ENCODE results near the gene SUCO. TPM values are rescaled to one million over a fixed set of nuclear protein-coding genes. Genes with fewer than 3 reads are reported as not detected.
A peak's percentile ranks its signal among the peaks of the same experiment; 100 is the strongest.
"Not testable (repeated sequence)": the region's sequence is repeated elsewhere in the genome, so short reads cannot be mapped to it uniquely, and the experiment has no call there.

SUCO gene
- total and polyA plus RNA-seq, 2 donors: 27.2 to 30.5 TPM

DNA sequence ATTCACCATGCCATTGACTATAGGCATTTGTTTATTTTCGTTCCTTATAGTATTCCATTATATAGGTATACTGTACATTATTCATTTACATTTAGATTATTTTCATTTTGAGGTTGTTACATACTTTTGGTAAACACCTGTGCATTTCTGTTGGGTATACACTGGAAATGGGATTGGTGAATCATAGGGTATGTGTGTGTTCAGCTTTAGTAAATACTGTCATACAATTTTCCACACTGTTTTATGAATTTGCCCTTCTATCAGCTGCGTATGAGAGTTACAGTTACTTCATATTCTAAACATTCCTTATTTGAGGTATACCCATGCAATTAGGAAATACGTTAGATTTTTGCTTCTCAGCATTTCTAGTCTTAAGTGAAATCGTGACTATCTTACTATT is 70.9 kb downstream of the SUCO start:
- Histone ChIP-seq H3K27me3 (ENCODE audit: control insufficient read depth in 2 of 2, insufficient read depth in 1 of 2, low read length in 1 of 2) (no peaks in the 10 kb centered on the region), H3K27ac (ENCODE audit: low read depth in 1 of 2, low read length in 1 of 2) (no peak overlapping the region), H3K4me3 (ENCODE audit: low read length in 2 of 2) (no peak overlapping the region), H3K4me1 (ENCODE audit: control insufficient read depth in 2 of 2, insufficient read depth in 2 of 2, low read length in 2 of 2) (no peaks in the 10 kb centered on the region), H3K36me3 (ENCODE audit: control insufficient read depth in 2 of 2, insufficient read depth in 2 of 2, low read length in 1 of 2) (peaks cover 10 to 27% of the 10 kb centered on the region in 2 donors), H3K9me3 (ENCODE audit: control insufficient read depth in 2 of 2, insufficient read depth in 1 of 2, low read length in 1 of 2) (no peaks in the 10 kb centered on the region)
- DNase-seq (ENCODE audit: low read depth in 6 of 9, low spot score in 9 of 9): no peak
- 97% methylated on average over 4 of the region's 4 CpGs for WGBS

DNA sequence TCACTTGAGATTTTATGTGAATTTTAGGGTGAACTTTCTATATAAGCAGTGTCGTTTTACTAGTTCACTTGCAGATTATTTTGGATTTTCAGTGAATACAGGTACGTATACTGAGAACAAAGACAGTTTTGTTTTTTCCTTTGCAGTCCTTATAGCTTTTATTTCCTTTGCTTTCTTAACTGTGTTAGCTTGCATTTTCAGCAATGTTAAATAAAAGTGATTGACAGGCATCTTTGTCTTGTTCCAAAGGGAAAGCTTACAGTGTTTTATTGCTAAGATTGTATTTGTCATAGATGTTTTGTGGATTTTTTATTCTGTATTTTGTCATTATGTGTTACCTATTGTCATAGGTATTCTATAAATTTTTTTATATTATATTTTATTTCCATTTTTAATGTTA is 72.7 kb downstream of the SUCO start:
- H3K4me1 ChIP-seq (ENCODE audit: control insufficient read depth in 2 of 2, insufficient read depth in 2 of 2, low read length in 2 of 2): no peaks in the 10 kb centered on the region
- H3K9me3 ChIP-seq (ENCODE audit: control insufficient read depth in 2 of 2, insufficient read depth in 1 of 2, low read length in 1 of 2): no peaks in the 10 kb centered on the region
- H3K4me3 ChIP-seq (ENCODE audit: low read length in 2 of 2): no peak overlapping the region
- no peaks in the 10 kb centered on the region for H3K27me3 ChIP-seq (ENCODE audit: control insufficient read depth in 2 of 2, insufficient read depth in 1 of 2, low read length in 1 of 2)
- H3K36me3 ChIP-seq (ENCODE audit: control insufficient read depth in 2 of 2, insufficient read depth in 2 of 2, low read length in 1 of 2): peaks cover 10 to 30% of the 10 kb centered on the region in 2 donors
- no peak overlapping the region for H3K27ac ChIP-seq (ENCODE audit: low read depth in 1 of 2, low read length in 1 of 2)
- over 99% methylated on average over 2 of the region's 2 CpGs for WGBS
- DNase-seq (ENCODE audit: low read depth in 6 of 9, low spot score in 9 of 9): no peak

- no peaks in the 10 kb centered on the region for H3K4me1 ChIP-seq (ENCODE audit: control insufficient read depth in 2 of 2, insufficient read depth in 2 of 2, low read length in 2 of 2)
- no peak for DNase-seq (ENCODE audit: low read depth in 6 of 9, low spot score in 9 of 9)
- no peaks in the 10 kb centered on the region for H3K9me3 ChIP-seq (ENCODE audit: control insufficient read depth in 2 of 2, insufficient read depth in 1 of 2, low read length in 1 of 2)
- H3K27ac ChIP-seq (ENCODE audit: low read depth in 1 of 2, low read length in 1 of 2): no peak overlapping the region
- peaks cover 3 to 26% of the 10 kb centered on the region in 2 donors for H3K36me3 ChIP-seq (ENCODE audit: control insufficient read depth in 2 of 2, insufficient read depth in 2 of 2, low read length in 1 of 2)
- no peak overlapping the region for H3K4me3 ChIP-seq (ENCODE audit: low read length in 2 of 2)
- H3K27me3 ChIP-seq (ENCODE audit: control insufficient read depth in 2 of 2, insufficient read depth in 1 of 2, low read length in 1 of 2): no peaks in the 10 kb centered on the region
Observed at GRCh38 chr1:172607145-172607544, 74.2 kb downstream of the SUCO start.

- peaks cover 3 to 19% of the 10 kb centered on the region in 2 donors for H3K36me3 ChIP-seq (ENCODE audit: control insufficient read depth in 2 of 2, insufficient read depth in 2 of 2, low read length in 1 of 2)
- H3K4me1 ChIP-seq (ENCODE audit: control insufficient read depth in 2 of 2, insufficient read depth in 2 of 2, low read length in 2 of 2): no peaks in the 10 kb centered on the region
- H3K4me3 ChIP-seq (ENCODE audit: low read length in 2 of 2): no peak overlapping the region
- H3K9me3 ChIP-seq (ENCODE audit: control insufficient read depth in 2 of 2, insufficient read depth in 1 of 2, low read length in 1 of 2): no peaks in the 10 kb centered on the region
- H3K27me3 ChIP-seq (ENCODE audit: control insufficient read depth in 2 of 2, insufficient read depth in 1 of 2, low read length in 1 of 2): no peaks in the 10 kb centered on the region
- no peak overlapping the region for H3K27ac ChIP-seq (ENCODE audit: low read depth in 1 of 2, low read length in 1 of 2)
- WGBS: 96% methylated on average over 4 of the region's 4 CpGs
- DNase-seq (ENCODE audit: low read depth in 6 of 9, low spot score in 9 of 9): no peak
Observed at GRCh38 chr1:172608098-172608601, 75.2 kb downstream of the SUCO start.

DNA sequence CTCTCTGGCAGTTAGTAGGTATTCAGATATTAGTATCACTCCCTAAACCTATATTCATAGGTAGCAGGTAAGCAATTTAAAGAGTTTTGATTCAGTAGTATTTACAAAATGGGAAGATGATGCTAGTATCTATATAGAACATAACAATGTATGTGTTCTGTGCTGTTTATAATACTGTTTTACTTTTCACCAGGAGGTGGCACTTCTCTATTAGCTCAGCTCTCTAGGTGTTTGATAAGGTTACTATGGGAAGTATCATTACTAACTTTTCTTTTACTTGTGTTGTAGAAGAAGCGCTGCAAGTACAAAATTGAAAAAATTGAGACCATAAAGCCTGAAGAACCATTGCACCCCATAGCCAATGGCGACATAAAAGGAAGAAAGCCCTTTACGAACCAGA is 76.6 kb downstream of the SUCO start:
- Histone ChIP-seq H3K36me3 (ENCODE audit: control insufficient read depth in 2 of 2, insufficient read depth in 2 of 2, low read length in 1 of 2) (peaks cover 3 to 13% of the 10 kb centered on the region in 2 donors), H3K4me1 (ENCODE audit: control insufficient read depth in 2 of 2, insufficient read depth in 2 of 2, low read length in 2 of 2) (no peaks in the 10 kb centered on the region), H3K27ac (ENCODE audit: low read depth in 1 of 2, low read length in 1 of 2) (no peak overlapping the region), H3K4me3 (ENCODE audit: low read length in 2 of 2) (no peak overlapping the region), H3K27me3 (ENCODE audit: control insufficient read depth in 2 of 2, insufficient read depth in 1 of 2, low read length in 1 of 2) (no peaks in the 10 kb centered on the region), H3K9me3 (ENCODE audit: control insufficient read depth in 2 of 2, insufficient read depth in 1 of 2, low read length in 1 of 2) (no peaks in the 10 kb centered on the region)
- DNase-seq (ENCODE audit: low read depth in 6 of 9, low spot score in 9 of 9): peak in 3 of 9 donors; percentile 10 to 52 (median 19)
- WGBS: 97% methylated on average over 3 of the region's 3 CpGs

GRCh38 chr1:172612478-172612877 is 79.5 kb downstream of the SUCO start:
- DNase-seq (ENCODE audit: low read depth in 6 of 9, low spot score in 9 of 9): no peak
- H3K4me1 ChIP-seq (ENCODE audit: control insufficient read depth in 2 of 2, insufficient read depth in 2 of 2, low read length in 2 of 2): no peaks in the 10 kb centered on the region
- H3K27me3 ChIP-seq (ENCODE audit: control insufficient read depth in 2 of 2, insufficient read depth in 1 of 2, low read length in 1 of 2): no peaks in the 10 kb centered on the region
- 87% methylated on average over 2 of the region's 2 CpGs for WGBS
- peaks cover 3 to 13% of the 10 kb centered on the region in 2 donors for H3K36me3 ChIP-seq (ENCODE audit: control insufficient read depth in 2 of 2, insufficient read depth in 2 of 2, low read length in 1 of 2)
- no peak overlapping the region for H3K4me3 ChIP-seq (ENCODE audit: low read length in 2 of 2)
- no peak overlapping the region for H3K27ac ChIP-seq (ENCODE audit: low read depth in 1 of 2, low read length in 1 of 2)
- peaks cover 0 to 6% of the 10 kb centered on the region in 2 donors for H3K9me3 ChIP-seq (ENCODE audit: control insufficient read depth in 2 of 2, insufficient read depth in 1 of 2, low read length in 1 of 2)

GRCh38 chr1:172613294-172613693 is 80.3 kb downstream of the SUCO start:
- WGBS: 97% methylated on average over 2 of the region's 2 CpGs
- Histone ChIP-seq H3K27ac (ENCODE audit: low read depth in 1 of 2, low read length in 1 of 2) (no peak overlapping the region), H3K9me3 (ENCODE audit: control insufficient read depth in 2 of 2, insufficient read depth in 1 of 2, low read length in 1 of 2) (peaks cover 0 to 6% of the 10 kb centered on the region in 2 donors), H3K36me3 (ENCODE audit: control insufficient read depth in 2 of 2, insufficient read depth in 2 of 2, low read length in 1 of 2) (peaks cover 3 to 10% of the 10 kb centered on the region in 2 donors), H3K27me3 (ENCODE audit: control insufficient read depth in 2 of 2, insufficient read depth in 1 of 2, low read length in 1 of 2) (no peaks in the 10 kb centered on the region), H3K4me1 (ENCODE audit: control insufficient read depth in 2 of 2, insufficient read depth in 2 of 2, low read length in 2 of 2) (no peaks in the 10 kb centered on the region), H3K4me3 (ENCODE audit: low read length in 2 of 2) (no peak overlapping the region)
- DNase-seq (ENCODE audit: low read depth in 6 of 9, low spot score in 9 of 9): no peak

GRCh38 chr1:172616195-172616594 is 83.2 kb downstream of the SUCO start:
- no peaks in the 10 kb centered on the region for H3K4me1 ChIP-seq (ENCODE audit: control insufficient read depth in 2 of 2, insufficient read depth in 2 of 2, low read length in 2 of 2)
- no peaks in the 10 kb centered on the region for H3K27me3 ChIP-seq (ENCODE audit: control insufficient read depth in 2 of 2, insufficient read depth in 1 of 2, low read length in 1 of 2)
- H3K4me3 ChIP-seq (ENCODE audit: low read length in 2 of 2): no peak overlapping the region
- peaks cover 0 to 19% of the 10 kb centered on the region in 2 donors for H3K9me3 ChIP-seq (ENCODE audit: control insufficient read depth in 2 of 2, insufficient read depth in 1 of 2, low read length in 1 of 2)
- H3K27ac ChIP-seq (ENCODE audit: low read depth in 1 of 2, low read length in 1 of 2): no peak overlapping the region
- 93% methylated on average over 1 of the region's 1 CpG for WGBS
- no peaks in the 10 kb centered on the region for H3K36me3 ChIP-seq (ENCODE audit: control insufficient read depth in 2 of 2, insufficient read depth in 2 of 2, low read length in 1 of 2)
- DNase-seq (ENCODE audit: low read depth in 6 of 9, low spot score in 9 of 9): no peak

GRCh38 chr1:172616636-172617035 is 83.7 kb downstream of the SUCO start:
- peaks cover 0 to 19% of the 10 kb centered on the region in 2 donors for H3K9me3 ChIP-seq (ENCODE audit: control insufficient read depth in 2 of 2, insufficient read depth in 1 of 2, low read length in 1 of 2)
- no peaks in the 10 kb centered on the region for H3K27me3 ChIP-seq (ENCODE audit: control insufficient read depth in 2 of 2, insufficient read depth in 1 of 2, low read length in 1 of 2)
- H3K4me3 ChIP-seq (ENCODE audit: low read length in 2 of 2): no peak overlapping the region
- H3K27ac ChIP-seq (ENCODE audit: low read depth in 1 of 2, low read length in 1 of 2): no peak overlapping the region
- DNase-seq (ENCODE audit: low read depth in 6 of 9, low spot score in 9 of 9): no peak
- no peaks in the 10 kb centered on the region for H3K4me1 ChIP-seq (ENCODE audit: control insufficient read depth in 2 of 2, insufficient read depth in 2 of 2, low read length in 2 of 2)
- WGBS: 88% methylated on average over 3 of the region's 3 CpGs
- H3K36me3 ChIP-seq (ENCODE audit: control insufficient read depth in 2 of 2, insufficient read depth in 2 of 2, low read length in 1 of 2): no peaks in the 10 kb centered on the region

- H3K27me3 ChIP-seq (ENCODE audit: control insufficient read depth in 2 of 2, insufficient read depth in 1 of 2, low read length in 1 of 2); DNase-seq (ENCODE audit: low read depth in 6 of 9, low spot score in 9 of 9); H3K4me1 ChIP-seq (ENCODE audit: control insufficient read depth in 2 of 2, insufficient read depth in 2 of 2, low read length in 2 of 2); H3K4me3 ChIP-seq (ENCODE audit: low read length in 2 of 2); H3K27ac ChIP-seq (ENCODE audit: low read depth in 1 of 2, low read length in 1 of 2); H3K36me3 ChIP-seq (ENCODE audit: control insufficient read depth in 2 of 2, insufficient read depth in 2 of 2, low read length in 1 of 2): not testable (repeated sequence)
- WGBS: 98% methylated on average over 9 of the region's 9 CpGs
- H3K9me3 ChIP-seq (ENCODE audit: control insufficient read depth in 2 of 2, insufficient read depth in 1 of 2, low read length in 1 of 2): peaks cover 0 to 19% of the 10 kb centered on the region in 2 donors
Observed at GRCh38 chr1:172620603-172621002, 87.7 kb downstream of the SUCO start.
